HepG2 (cell line): ENCODE measurements around the gene CDR2L. TPM values are rescaled to one million over a fixed set of nuclear protein-coding genes. Genes with fewer than 3 reads are reported as not detected.

Experiments used
- ESRRA ChIP-seq: sonication (generic); formaldehyde crosslinking; IDR thresholded peaks from 2 replicates; pipeline ENCODE4 v1.5.1; 2020; ENCODE audit warnings: mild to moderate bottlenecking, low read depth, missing genetic modification reagents
- FOXA1 ChIP-seq, 2 experiments: fragments of 450-650 bp in 1 of 2; sonication (generic) in 1 of 2; formaldehyde crosslinking in 1 of 2; IDR thresholded peaks; 2 replicates each; pipeline versions ENCODE4 v1.4.0 to v1.6.1; 2016 to 2020; ENCODE audit warnings: missing genetic modification reagents in 1 of 2
- FOXC1 ChIP-seq: sonication (generic); formaldehyde crosslinking; IDR thresholded peaks from 2 replicates; pipeline ENCODE4 v1.8.0; 2022; ENCODE audit warnings: mild to moderate bottlenecking, missing genetic modification reagents, borderline replicate concordance
- FOXJ3 ChIP-seq: sonication (generic); formaldehyde crosslinking; IDR thresholded peaks from 2 replicates; pipeline ENCODE4 v1.4.0; 2020; ENCODE audit warnings: missing genetic modification reagents, mild to moderate bottlenecking, borderline replicate concordance
- GFI1 ChIP-seq: sonication (generic); formaldehyde crosslinking; IDR thresholded peaks from 2 replicates; pipeline ENCODE4 v1.5.0; 2020; ENCODE audit warnings: missing genetic modification reagents, mild to moderate bottlenecking, borderline replicate concordance
- KDM4B ChIP-seq: sonication (generic); formaldehyde crosslinking; IDR thresholded peaks from 2 replicates; pipeline ENCODE4 v1.4.0; 2020; ENCODE audit warnings: missing genetic modification reagents
- KMT2B ChIP-seq: IDR thresholded peaks from 2 replicates; pipeline ENCODE4 v1.6.1; 2016; ENCODE audit warnings: missing genetic modification reagents, missing compliant biosample characterization
- NFKBIZ ChIP-seq: IDR thresholded peaks from 2 replicates; pipeline ENCODE4 v1.6.1; 2018; ENCODE audit warnings: missing genetic modification reagents, missing compliant biosample characterization
- PITX1 ChIP-seq: sonication (generic); formaldehyde crosslinking; IDR thresholded peaks from 2 replicates; pipeline ENCODE4 v1.5.1; 2020; ENCODE audit warnings: mild to moderate bottlenecking, missing genetic modification reagents
- RARG ChIP-seq: sonication (generic); formaldehyde crosslinking; IDR thresholded peaks from 2 replicates; pipeline ENCODE4 v1.4.0; 2020; ENCODE audit warnings: low read depth, mild to moderate bottlenecking, missing genetic modification reagents
- SRSF1 ChIP-seq: fragments of 200-400 bp; formaldehyde crosslinking; optimal IDR thresholded peaks from 2 replicates; pipeline ENCODE3; 2017; ENCODE audit warnings: mild to moderate bottlenecking, low read depth, low read length, moderate library complexity
- THAP8 ChIP-seq: sonication (generic); formaldehyde crosslinking; IDR thresholded peaks from 2 replicates; pipeline ENCODE4 v1.5.1; 2020; ENCODE audit warnings: missing genetic modification reagents, mild to moderate bottlenecking, borderline replicate concordance
- TMF1 ChIP-seq: sonication (generic); formaldehyde crosslinking; IDR thresholded peaks from 2 replicates; pipeline ENCODE4 v1.8.1; 2022; ENCODE audit warnings: low read depth, missing genetic modification reagents
- TRIM24 ChIP-seq: sonication (generic); formaldehyde crosslinking; IDR thresholded peaks from 2 replicates; pipeline ENCODE4 v1.8.0; 2022; ENCODE audit warnings: mild to moderate bottlenecking, missing genetic modification reagents
- TSC22D2 ChIP-seq: sonication (generic); formaldehyde crosslinking; IDR thresholded peaks from 2 replicates; pipeline ENCODE4 v1.5.1; 2020; ENCODE audit warnings: missing genetic modification reagents, mild to moderate bottlenecking, borderline replicate concordance
- U2AF1 ChIP-seq: fragments of 200-400 bp; formaldehyde crosslinking; optimal IDR thresholded peaks from 2 replicates; pipeline ENCODE3; 2017; ENCODE audit warnings: mild to moderate bottlenecking, low read depth, low read length
- ZFAT ChIP-seq: sonication (generic); formaldehyde crosslinking; conservative IDR thresholded peaks from 2 replicates; pipeline ENCODE4 v1.8.1; 2023; ENCODE audit warnings: missing genetic modification reagents, inconsistent platforms
- ZMYM3 ChIP-seq: sonication (generic); formaldehyde crosslinking; IDR thresholded peaks from 2 replicates; pipeline ENCODE4 v1.5.1; 2020; ENCODE audit warnings: mild to moderate bottlenecking, missing genetic modification reagents
- ZNF317 ChIP-seq: sonication (generic); formaldehyde crosslinking; IDR thresholded peaks from 2 replicates; pipeline ENCODE4 v1.5.0; 2020; ENCODE audit warnings: mild to moderate bottlenecking, missing genetic modification reagents
- ZNF773 ChIP-seq: sonication (generic); formaldehyde crosslinking; IDR thresholded peaks from 2 replicates; pipeline ENCODE4 v1.4.0; 2020; ENCODE audit warnings: missing genetic modification reagents, borderline replicate concordance
- ZSCAN29 ChIP-seq: sonication (generic); formaldehyde crosslinking; conservative IDR thresholded peaks from 2 replicates; pipeline ENCODE4 v1.4.0; 2020; ENCODE audit warnings: mild to moderate bottlenecking, missing genetic modification reagents
- polyA plus RNA-seq, 8 experiments: library from polyadenylated mRNA; depleted of rRNA in 3 of 8; stranded (reverse) in 7 of 8; unstranded in 1 of 8; fragments of >200 nt; fragmentation: Illumina TruSeq in 4 of 8; extraction: Trizol in 4 of 8; gene quantifications; 2 replicates each; pipeline versions ENCODE4 v1.2.1 to v1.2.3, GENCODE V29; 2011 to 2016; ENCODE audit warnings: low read depth in 4 of 8, missing spikeins in 1 of 8, mixed read lengths in 1 of 8; ENCODE audit not compliant: insufficient read depth in 1 of 8
- total RNA-seq, 5 experiments: library from RNA; depleted of rRNA; stranded (reverse); fragments of >200 nt; fragmentation: Illumina TruSeq; extraction: Trizol; gene quantifications; 2 replicates each; pipeline ENCODE4 v1.2.3, GENCODE V29; 2016; ENCODE audit warnings: low read depth in 1 of 5
- TF ChIP-seq, protein P1 (sequence below): fragments of 450-650 bp; IDR thresholded peaks from 2 replicates; pipeline ENCODE4 v1.6.1; 2016
- TF ChIP-seq, protein P2 (sequence below): sonication (generic); formaldehyde crosslinking; IDR thresholded peaks from 2 replicates; pipeline ENCODE4 v1.4.0; 2020; ENCODE audit warnings: mild to moderate bottlenecking, missing genetic modification reagents, borderline replicate concordance

CDR2L gene
- total and polyA plus RNA-seq, 2 of the 13 experiments (the other 11 are each of a cell fraction or from before 2014, with no cell fraction given): 1.9 to 2.1 TPM

DNA sequence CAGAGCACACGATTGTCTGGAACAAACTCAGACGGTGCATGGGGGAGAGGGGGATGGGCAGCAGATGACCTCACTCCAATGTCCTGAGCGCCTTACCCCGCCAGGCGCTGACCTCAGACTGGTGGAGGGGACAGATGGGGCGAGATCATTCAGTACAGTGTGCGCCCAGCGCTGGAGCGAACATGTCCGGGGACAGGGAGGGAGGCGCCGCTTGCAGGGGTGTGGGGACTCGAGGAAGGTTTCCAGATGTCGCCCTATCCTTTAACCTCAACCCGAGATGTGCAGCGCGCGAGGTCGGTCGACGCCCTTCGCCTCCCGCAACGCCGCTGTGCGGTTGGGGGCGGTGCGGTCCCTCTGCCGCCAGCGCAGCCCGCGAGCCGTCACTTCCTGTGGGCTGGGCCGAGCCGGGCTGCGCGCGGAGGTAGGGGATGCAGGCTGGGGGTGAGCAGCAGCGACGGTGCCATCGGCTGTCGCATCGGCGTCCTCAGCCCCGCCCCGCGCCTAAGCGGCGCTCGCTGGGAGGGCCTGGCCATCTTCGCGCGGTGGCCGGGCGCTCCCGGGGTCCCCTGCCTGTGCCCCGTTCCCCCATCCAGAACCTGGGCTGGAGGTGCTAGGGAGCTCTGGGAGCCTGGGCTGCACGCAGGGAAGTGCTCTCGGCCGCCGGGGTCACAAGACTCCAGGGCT, 5.3 kb upstream of the CDR2L start (continued):
- TF ChIP-seq PITX1 (no peak; the same call in none of the 2 replicates), SRSF1 (no peak), ZSCAN29 (CRISPR knock-in tag) (peak; percentile 95), KDM4B (no peak), GFI1 (CRISPR knock-in tag) (peak; percentile 89; the same call in 1 of the 2 replicates), ZFAT (CRISPR knock-in tag) (no peak), THAP8 (peak; percentile 96; the same call in 1 of the 2 replicates), NFKBIZ (CRISPR knock-in tag) (peak; percentile 66; the same call in 1 of the 2 replicates), RARG (peak; percentile 83; the same call in 1 of the 2 replicates), ZNF773 (CRISPR knock-in tag) (no peak), U2AF1 (no peak), ESRRA (peak; percentile 86), TRIM24 (CRISPR knock-in tag) (no peak), FOXC1 (CRISPR knock-in tag) (peak; percentile 97), TSC22D2 (CRISPR knock-in tag) (peak; percentile 83; the same call in 1 of the 2 replicates), TMF1 (CRISPR knock-in tag) (peak; percentile 91), KMT2B (CRISPR knock-in tag) (peak; percentile 64; the same call in 1 of the 2 replicates), ZNF317 (CRISPR knock-in tag) (peak; percentile 45; the same call in 1 of the 2 replicates), FOXJ3 (CRISPR knock-in tag) (no peak), FOXA1 (IDR thresholded peaks at IDR 0.05) (no peak), FOXA1 (CRISPR knock-in tag; IDR thresholded peaks at IDR 0.05) (peak; percentile 27; the same call in 1 of the 2 replicates), ZMYM3 (peak; percentile 72)
- TF ChIP-seq, protein P1, sequence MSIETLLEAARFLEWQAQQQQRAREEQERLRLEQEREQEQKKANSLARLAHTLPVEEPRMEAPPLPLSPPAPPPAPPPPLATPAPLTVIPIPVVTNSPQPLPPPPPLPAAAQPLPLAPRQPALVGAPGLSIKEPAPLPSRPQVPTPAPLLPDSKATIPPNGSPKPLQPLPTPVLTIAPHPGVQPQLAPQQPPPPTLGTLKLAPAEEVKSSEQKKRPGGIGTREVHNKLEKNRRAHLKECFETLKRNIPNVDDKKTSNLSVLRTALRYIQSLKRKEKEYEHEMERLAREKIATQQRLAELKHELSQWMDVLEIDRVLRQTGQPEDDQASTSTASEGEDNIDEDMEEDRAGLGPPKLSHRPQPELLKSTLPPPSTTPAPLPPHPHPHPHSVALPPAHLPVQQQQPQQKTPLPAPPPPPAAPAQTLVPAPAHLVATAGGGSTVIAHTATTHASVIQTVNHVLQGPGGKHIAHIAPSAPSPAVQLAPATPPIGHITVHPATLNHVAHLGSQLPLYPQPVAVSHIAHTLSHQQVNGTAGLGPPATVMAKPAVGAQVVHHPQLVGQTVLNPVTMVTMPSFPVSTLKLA: no peak
- TF ChIP-seq, protein P2, sequence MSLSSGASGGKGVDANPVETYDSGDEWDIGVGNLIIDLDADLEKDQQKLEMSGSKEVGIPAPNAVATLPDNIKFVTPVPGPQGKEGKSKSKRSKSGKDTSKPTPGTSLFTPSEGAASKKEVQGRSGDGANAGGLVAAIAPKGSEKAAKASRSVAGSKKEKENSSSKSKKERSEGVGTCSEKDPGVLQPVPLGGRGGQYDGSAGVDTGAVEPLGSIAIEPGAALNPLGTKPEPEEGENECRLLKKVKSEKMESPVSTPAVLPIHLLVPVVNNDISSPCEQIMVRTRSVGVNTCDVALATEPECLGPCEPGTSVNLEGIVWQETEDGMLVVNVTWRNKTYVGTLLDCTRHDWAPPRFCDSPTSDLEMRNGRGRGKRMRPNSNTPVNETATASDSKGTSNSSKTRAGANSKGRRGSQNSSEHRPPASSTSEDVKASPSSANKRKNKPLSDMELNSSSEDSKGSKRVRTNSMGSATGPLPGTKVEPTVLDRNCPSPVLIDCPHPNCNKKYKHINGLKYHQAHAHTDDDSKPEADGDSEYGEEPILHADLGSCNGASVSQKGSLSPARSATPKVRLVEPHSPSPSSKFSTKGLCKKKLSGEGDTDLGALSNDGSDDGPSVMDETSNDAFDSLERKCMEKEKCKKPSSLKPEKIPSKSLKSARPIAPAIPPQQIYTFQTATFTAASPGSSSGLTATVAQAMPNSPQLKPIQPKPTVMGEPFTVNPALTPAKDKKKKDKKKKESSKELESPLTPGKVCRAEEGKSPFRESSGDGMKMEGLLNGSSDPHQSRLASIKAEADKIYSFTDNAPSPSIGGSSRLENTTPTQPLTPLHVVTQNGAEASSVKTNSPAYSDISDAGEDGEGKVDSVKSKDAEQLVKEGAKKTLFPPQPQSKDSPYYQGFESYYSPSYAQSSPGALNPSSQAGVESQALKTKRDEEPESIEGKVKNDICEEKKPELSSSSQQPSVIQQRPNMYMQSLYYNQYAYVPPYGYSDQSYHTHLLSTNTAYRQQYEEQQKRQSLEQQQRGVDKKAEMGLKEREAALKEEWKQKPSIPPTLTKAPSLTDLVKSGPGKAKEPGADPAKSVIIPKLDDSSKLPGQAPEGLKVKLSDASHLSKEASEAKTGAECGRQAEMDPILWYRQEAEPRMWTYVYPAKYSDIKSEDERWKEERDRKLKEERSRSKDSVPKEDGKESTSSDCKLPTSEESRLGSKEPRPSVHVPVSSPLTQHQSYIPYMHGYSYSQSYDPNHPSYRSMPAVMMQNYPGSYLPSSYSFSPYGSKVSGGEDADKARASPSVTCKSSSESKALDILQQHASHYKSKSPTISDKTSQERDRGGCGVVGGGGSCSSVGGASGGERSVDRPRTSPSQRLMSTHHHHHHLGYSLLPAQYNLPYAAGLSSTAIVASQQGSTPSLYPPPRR: peak; percentile 85
